VCaP (cell line): ENCODE data around the gene DYNC1LI1.

Source experiments
- H3K27ac ChIP-seq: fragments of 450-650 bp; 2 replicates; pipeline ENCODE4 v1.5.1; 2017
- CTCF ChIP-seq: fragments of 450-650 bp; conservative IDR thresholded peaks from 2 replicates; pipeline ENCODE4 v1.5.1; 2017; ENCODE audit warnings: mild to moderate bottlenecking, moderate library complexity

The DYNC1LI1 gene

GRCh38 chr3:32569540-32570420 lies 878 bp downstream of the DYNC1LI1 start:
- peak overlapping the region; percentile 99 for H3K27ac ChIP-seq
- no peak for TF ChIP-seq CTCF

DNA sequence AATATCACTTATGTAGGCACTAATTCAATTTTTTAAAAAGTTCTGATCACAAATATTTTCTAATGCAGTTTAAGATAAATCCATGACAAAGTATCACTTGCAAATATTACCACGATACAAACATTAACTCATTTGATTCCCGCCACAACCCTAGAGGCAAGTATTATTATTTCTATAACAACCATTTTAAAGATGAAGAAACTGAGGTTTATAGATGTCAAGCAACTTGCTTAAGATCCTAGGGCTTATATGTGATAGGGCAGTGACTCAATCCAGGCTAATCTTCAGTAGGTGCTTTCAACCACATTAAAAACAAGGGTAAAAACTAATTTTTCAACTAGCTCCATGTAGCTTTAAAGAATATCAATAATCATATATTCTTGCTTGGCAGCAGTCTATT lies 1.7 kb downstream of the DYNC1LI1 start:
- peak overlapping the region; percentile 99 for H3K27ac ChIP-seq
- TF ChIP-seq CTCF, result no peak

DNA sequence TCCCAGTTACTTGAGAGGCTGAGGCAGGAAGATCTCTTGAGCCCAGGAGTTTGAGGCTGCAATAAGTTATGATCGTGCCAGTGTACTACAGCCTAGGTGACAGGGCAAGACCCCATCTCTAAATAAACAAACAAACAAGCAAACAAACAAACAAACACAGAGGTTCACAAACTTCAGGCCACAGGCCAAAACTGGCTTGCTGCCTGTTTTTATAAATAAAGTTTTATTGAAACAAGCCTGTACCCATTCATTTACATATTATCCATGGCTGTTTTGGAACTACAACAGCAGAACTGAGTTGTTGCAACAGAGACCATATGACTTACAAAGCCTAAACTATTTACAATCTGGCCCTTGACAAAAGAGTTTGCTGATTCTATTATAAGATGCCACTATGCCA lies 6.5 kb downstream of the DYNC1LI1 start:
- no peak overlapping the region for H3K27ac ChIP-seq
- no peak for TF ChIP-seq CTCF

DNA sequence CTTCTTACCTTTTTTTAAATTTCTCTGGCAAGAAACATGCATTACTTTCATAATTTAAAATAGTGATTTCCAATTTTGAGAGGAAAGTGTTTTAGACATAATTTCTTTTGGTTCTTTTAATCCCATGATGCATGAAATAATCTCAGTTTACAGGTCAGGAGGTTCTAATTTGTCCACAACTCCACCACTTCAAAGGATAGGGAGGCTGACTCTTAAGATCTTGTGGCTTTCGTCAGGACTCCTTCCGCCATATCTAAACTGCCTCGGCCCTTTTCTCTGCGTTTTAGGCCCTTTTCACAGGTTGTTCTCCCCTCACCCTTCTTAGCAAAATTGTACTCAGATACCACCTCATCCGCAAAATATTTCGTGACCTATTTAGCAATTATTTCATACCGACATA lies 8.0 kb downstream of the DYNC1LI1 start:
- no peak for TF ChIP-seq CTCF
- no peak overlapping the region for H3K27ac ChIP-seq

GRCh38 chr3:32557640-32558352 lies 12.9 kb downstream of the DYNC1LI1 start:
- TF ChIP-seq CTCF, result no peak
- H3K27ac ChIP-seq, result 0 out of 2 replicates have a peak overlapping the region, but pooled peaks have one; percentile 12

- H3K27ac ChIP-seq, result no peak overlapping the region
- no peak for TF ChIP-seq CTCF
Measured at GRCh38 chr3:32556332-32556731, 14.3 kb downstream of the DYNC1LI1 start.

DNA sequence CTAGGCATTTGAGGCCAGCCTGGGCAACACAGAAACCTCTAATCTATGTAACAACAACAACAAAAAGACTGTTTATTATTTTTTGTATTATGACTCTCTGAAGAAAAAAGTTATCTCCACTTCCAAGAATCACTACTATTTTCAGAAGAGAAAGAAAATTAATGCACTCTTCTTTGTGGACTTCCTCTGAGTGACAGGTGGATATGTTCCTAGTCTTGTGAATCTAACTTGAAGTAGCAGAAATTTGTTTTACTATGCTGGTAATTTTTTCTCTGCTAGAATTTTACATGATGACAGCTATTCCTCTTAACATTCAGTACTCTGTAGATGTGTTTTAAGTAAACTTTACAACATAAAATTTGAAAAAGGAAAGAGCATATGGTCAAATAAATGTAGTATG lies 16.7 kb downstream of the DYNC1LI1 start:
- no peak for TF ChIP-seq CTCF
- H3K27ac ChIP-seq, result no peak overlapping the region
